HEK293 (cell line): ENCODE measurements around the gene RAN.

Experiments
- CTCF ChIA-PET: fragments of 350-600 bp; formaldehyde crosslinking; extraction: SDS; loops from one replicate; lab custom pipeline; 2021; ENCODE audit warnings: antibody characterized with exemption; lab: Yijun Ruan, JAX
- POLR2A ChIA-PET: fragments of 300-600 bp; formaldehyde crosslinking; extraction: SDS; loops from one replicate; lab custom pipeline; 2020; ENCODE audit warnings: antibody characterized with exemption, inconsistent platforms; lab: Yijun Ruan, JAX
- H3K27ac ChIP-seq: fragments of 200-500 bp; sonication (Bioruptor generic); 2 replicates; pipeline ENCODE4 v1.5.1; 2014; ENCODE audit warnings: low read depth, low read length, control low read depth, inconsistent platforms; ENCODE audit errors: extremely low read depth
- H3K36me3 ChIP-seq, 2 experiments: fragments of 200-500 bp in 1 of 2; sonication (Bioruptor generic) in 1 of 2; 1 replicate in 1 of 2; 2 replicates in 1 of 2; pipeline ENCODE4 v1.5.1; 2014 to 2017; ENCODE audit warnings: inconsistent platforms in 2 of 2, low read length in 2 of 2; ENCODE audit not compliant: control insufficient read depth in 2 of 2, insufficient read depth in 1 of 2
- H3K4me1 ChIP-seq: fragments of 200-500 bp; sonication (Bioruptor generic); 2 replicates; pipeline ENCODE4 v1.5.1; 2014; ENCODE audit warnings: mild to moderate bottlenecking, low read length, inconsistent platforms; ENCODE audit not compliant: control insufficient read depth, insufficient read depth
- H3K4me3 ChIP-seq: 2 replicates; pipeline ENCODE4 v1.5.1; 2011; ENCODE audit warnings: low read depth, mild to moderate bottlenecking, control low read depth, low read length, moderate library complexity
- H3K9me3 ChIP-seq: fragments of 200-500 bp; sonication (Bioruptor generic); 2 replicates; pipeline ENCODE4 v1.5.1; 2014; ENCODE audit warnings: low read depth, low read length, inconsistent platforms; ENCODE audit not compliant: control insufficient read depth, insufficient read depth
- EGR2 ChIP-seq: fragments of 450-650 bp; formaldehyde crosslinking; IDR thresholded peaks from 2 replicates; pipeline ENCODE4 v1.5.1; 2016; ENCODE audit warnings: low read depth, missing biosample characterization, missing genetic modification characterization
- GLI4 ChIP-seq: fragments of 450-650 bp; formaldehyde crosslinking; IDR thresholded peaks from 2 replicates; pipeline ENCODE4 v1.5.1; 2016; ENCODE audit warnings: missing biosample characterization, missing genetic modification characterization
- MZF1 ChIP-seq: fragments of 450-650 bp; formaldehyde crosslinking; IDR thresholded peaks from 2 replicates; pipeline ENCODE4 v1.5.1; 2017; ENCODE audit warnings: missing biosample characterization, missing genetic modification characterization, borderline replicate concordance
- YY1 ChIP-seq: fragments of 450-650 bp; formaldehyde crosslinking; IDR thresholded peaks from 2 replicates; pipeline ENCODE4 v1.5.1; 2018; ENCODE audit warnings: missing biosample characterization, missing genetic modification characterization
- YY2 ChIP-seq: fragments of 450-650 bp; formaldehyde crosslinking; IDR thresholded peaks from 2 replicates; pipeline ENCODE4 v1.5.1; 2016; ENCODE audit warnings: missing biosample characterization, missing genetic modification characterization
- ZFHX2 ChIP-seq: fragments of 450-650 bp; formaldehyde crosslinking; conservative IDR thresholded peaks from 2 replicates; pipeline ENCODE4 v1.5.1; 2016; ENCODE audit warnings: missing biosample characterization, missing genetic modification characterization
- ZNF138 ChIP-seq: fragments of 450-650 bp; formaldehyde crosslinking; IDR thresholded peaks from 2 replicates; pipeline ENCODE4 v1.5.1; 2016; ENCODE audit warnings: missing biosample characterization, missing genetic modification characterization, borderline replicate concordance
- ZNF19 ChIP-seq: fragments of 450-650 bp; formaldehyde crosslinking; IDR thresholded peaks from 2 replicates; pipeline ENCODE4; 2016; ENCODE audit warnings: missing biosample characterization, missing genetic modification characterization, low read depth
- ZNF274 ChIP-seq, 2 experiments: fragments of 200-500 bp in 1 of 2; fragments of 450-650 bp in 1 of 2; sonication (Bioruptor generic) in 1 of 2; formaldehyde crosslinking in 1 of 2; IDR thresholded peaks; 2 replicates each; pipeline versions ENCODE4 v1.5.1 to v1.6.1; 2014 to 2016; ENCODE audit warnings: borderline replicate concordance in 1 of 2, inconsistent platforms in 1 of 2, low read length in 1 of 2, missing biosample characterization in 1 of 2, missing genetic modification characterization in 1 of 2
- ZNF324 ChIP-seq: fragments of 450-650 bp; formaldehyde crosslinking; IDR thresholded peaks from 2 replicates; pipeline ENCODE4 v1.5.1; 2016; ENCODE audit warnings: missing biosample characterization, missing genetic modification characterization
- ZNF341 ChIP-seq: fragments of 450-650 bp; formaldehyde crosslinking; IDR thresholded peaks from 2 replicates; pipeline ENCODE4; 2016; ENCODE audit warnings: low read depth, missing biosample characterization, missing genetic modification characterization
- ZNF423 ChIP-seq: fragments of 450-650 bp; formaldehyde crosslinking; IDR thresholded peaks from 2 replicates; pipeline ENCODE4 v1.5.1; 2016; ENCODE audit warnings: missing biosample characterization, missing genetic modification characterization
- ZNF600 ChIP-seq: fragments of 450-650 bp; formaldehyde crosslinking; IDR thresholded peaks from 2 replicates; pipeline ENCODE4 v1.5.1; 2016; ENCODE audit warnings: missing biosample characterization, missing genetic modification characterization
- ZNF610 ChIP-seq: fragments of 450-650 bp; formaldehyde crosslinking; IDR thresholded peaks from 2 replicates; pipeline ENCODE4 v1.5.1; 2016; ENCODE audit warnings: missing biosample characterization, missing genetic modification characterization, borderline replicate concordance
- ZNF660 ChIP-seq: fragments of 450-650 bp; IDR thresholded peaks from 2 replicates; pipeline ENCODE4 v1.5.1; 2018; ENCODE audit warnings: missing biosample characterization, mild to moderate bottlenecking, missing genetic modification characterization
- ZNF664 ChIP-seq: fragments of 450-650 bp; formaldehyde crosslinking; IDR thresholded peaks from 2 replicates; pipeline ENCODE4 v1.5.1; 2016; ENCODE audit warnings: missing biosample characterization, missing genetic modification characterization
- ZNF670 ChIP-seq: fragments of 450-650 bp; formaldehyde crosslinking; IDR thresholded peaks from 2 replicates; pipeline ENCODE4 v1.5.1; 2016; ENCODE audit warnings: missing biosample characterization, missing genetic modification characterization, low read depth
- ZNF792 ChIP-seq: fragments of 450-650 bp; formaldehyde crosslinking; IDR thresholded peaks from 2 replicates; pipeline ENCODE4 v1.5.1; 2016; ENCODE audit warnings: missing biosample characterization, missing genetic modification characterization
- TF ChIP-seq, protein P1 (sequence below): fragments of 450-650 bp; formaldehyde crosslinking; IDR thresholded peaks from 2 replicates; pipeline ENCODE4 v1.5.1; 2017; ENCODE audit warnings: missing biosample characterization, mild to moderate bottlenecking, missing genetic modification characterization, moderate library complexity
- TF ChIP-seq, protein P2 (sequence below): fragments of 450-650 bp; formaldehyde crosslinking; IDR thresholded peaks from 2 replicates; pipeline ENCODE4 v1.5.1; 2016; ENCODE audit warnings: missing biosample characterization, missing genetic modification characterization
- TF ChIP-seq, protein P3 (sequence below): fragments of 450-650 bp; formaldehyde crosslinking; optimal IDR thresholded peaks from 2 replicates; pipeline ENCODE3; 2016; ENCODE audit warnings: missing biosample characterization, mild to moderate bottlenecking, missing genetic modification characterization

RAN gene

DNA sequence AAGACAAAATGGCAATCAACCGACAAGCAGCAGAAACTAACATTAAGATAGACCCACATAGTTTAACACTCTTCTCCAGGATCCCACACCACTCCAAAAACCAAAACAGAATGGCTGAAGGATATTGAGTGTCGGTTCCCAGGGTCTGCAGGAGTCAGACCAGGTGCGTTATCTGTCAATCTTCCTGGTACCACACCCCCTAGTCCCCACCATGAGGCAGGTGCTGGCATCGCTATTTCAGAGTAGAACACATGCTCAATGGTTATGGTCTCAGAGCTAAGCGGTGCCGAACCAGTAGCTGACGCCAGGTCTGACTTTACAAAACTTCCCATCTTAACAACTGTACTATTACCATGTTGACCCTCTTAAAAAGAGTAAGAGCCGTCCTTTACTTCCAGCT lies 43.0 kb upstream of the RAN start:
- ChIA-PET CTCF (interaction anchor here (0.7 to 1.5 kb wide), 2 partner anchors 12 to 26 kb away, joined by 3 to 4 read pairs; no protein-coding TSS in a partner anchor), POLR2A (no interaction called here)
- H3K27ac ChIP-seq = no peak overlapping the region
- no peaks in the 10 kb centered on the region for H3K9me3 ChIP-seq
- peaks cover 0 to 12% of the 10 kb centered on the region in 2 experiments; a peak in 1 of 3 replicates for H3K36me3 ChIP-seq
- TF ChIP-seq ZNF610 (tag by site-specific recombination) (no peak), ZNF274 (IDR thresholded peaks at IDR 0.05; ENCODE audit: low read length) (no peak), ZNF274 (tag by site-specific recombination; IDR thresholded peaks at IDR 0.05; ENCODE audit: borderline replicate concordance) (no peak), ZNF792 (tag by site-specific recombination) (no peak), ZNF664 (tag by site-specific recombination) (no peak), ZNF341 (tag by site-specific recombination) (no peak), ZNF324 (tag by site-specific recombination) (no peak), GLI4 (tag by site-specific recombination) (no peak), ZNF19 (tag by site-specific recombination) (no peak), ZNF600 (tag by site-specific recombination) (no peak), YY1 (tag by site-specific recombination) (no peak)
- TF ChIP-seq, protein P1, sequence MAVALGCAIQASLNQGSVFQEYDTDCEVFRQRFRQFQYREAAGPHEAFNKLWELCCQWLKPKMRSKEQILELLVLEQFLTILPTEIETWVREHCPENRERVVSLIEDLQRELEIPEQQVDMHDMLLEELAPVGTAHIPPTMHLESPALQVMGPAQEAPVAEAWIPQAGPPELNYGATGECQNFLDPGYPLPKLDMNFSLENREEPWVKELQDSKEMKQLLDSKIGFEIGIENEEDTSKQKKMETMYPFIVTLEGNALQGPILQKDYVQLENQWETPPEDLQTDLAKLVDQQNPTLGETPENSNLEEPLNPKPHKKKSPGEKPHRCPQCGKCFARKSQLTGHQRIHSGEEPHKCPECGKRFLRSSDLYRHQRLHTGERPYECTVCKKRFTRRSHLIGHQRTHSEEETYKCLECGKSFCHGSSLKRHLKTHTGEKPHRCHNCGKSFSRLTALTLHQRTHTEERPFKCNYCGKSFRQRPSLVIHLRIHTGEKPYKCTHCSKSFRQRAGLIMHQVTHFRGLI = no peak
- TF ChIP-seq, protein P2, sequence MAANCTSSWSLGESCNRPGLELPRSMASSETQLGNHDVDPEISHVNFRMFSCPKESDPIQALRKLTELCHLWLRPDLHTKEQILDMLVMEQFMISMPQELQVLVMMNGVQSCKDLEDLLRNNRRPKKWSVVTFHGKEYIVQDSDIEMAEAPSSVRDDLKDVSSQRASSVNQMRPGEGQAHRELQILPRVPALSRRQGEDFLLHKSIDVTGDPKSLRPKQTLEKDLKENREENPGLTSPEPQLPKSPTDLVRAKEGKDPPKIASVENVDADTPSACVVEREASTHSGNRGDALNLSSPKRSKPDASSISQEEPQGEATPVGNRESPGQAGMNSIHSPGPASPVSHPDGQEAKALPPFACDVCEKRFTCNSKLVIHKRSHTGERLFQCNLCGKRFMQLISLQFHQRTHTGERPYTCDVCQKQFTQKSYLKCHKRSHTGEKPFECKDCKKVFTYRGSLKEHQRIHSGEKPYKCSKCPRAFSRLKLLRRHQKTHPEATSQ (tag by site-specific recombination) = no peak
- TF ChIP-seq, protein P3, sequence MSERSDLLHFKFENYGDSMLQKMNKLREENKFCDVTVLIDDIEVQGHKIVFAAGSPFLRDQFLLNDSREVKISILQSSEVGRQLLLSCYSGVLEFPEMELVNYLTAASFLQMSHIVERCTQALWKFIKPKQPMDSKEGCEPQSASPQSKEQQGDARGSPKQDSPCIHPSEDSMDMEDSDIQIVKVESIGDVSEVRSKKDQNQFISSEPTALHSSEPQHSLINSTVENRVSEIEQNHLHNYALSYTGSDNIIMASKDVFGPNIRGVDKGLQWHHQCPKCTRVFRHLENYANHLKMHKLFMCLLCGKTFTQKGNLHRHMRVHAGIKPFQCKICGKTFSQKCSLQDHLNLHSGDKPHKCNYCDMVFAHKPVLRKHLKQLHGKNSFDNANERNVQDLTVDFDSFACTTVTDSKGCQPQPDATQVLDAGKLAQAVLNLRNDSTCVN (tag by site-specific recombination) = no peak
- H3K4me1 ChIP-seq = no peaks in the 10 kb centered on the region
- no peak overlapping the region for H3K4me3 ChIP-seq

DNA sequence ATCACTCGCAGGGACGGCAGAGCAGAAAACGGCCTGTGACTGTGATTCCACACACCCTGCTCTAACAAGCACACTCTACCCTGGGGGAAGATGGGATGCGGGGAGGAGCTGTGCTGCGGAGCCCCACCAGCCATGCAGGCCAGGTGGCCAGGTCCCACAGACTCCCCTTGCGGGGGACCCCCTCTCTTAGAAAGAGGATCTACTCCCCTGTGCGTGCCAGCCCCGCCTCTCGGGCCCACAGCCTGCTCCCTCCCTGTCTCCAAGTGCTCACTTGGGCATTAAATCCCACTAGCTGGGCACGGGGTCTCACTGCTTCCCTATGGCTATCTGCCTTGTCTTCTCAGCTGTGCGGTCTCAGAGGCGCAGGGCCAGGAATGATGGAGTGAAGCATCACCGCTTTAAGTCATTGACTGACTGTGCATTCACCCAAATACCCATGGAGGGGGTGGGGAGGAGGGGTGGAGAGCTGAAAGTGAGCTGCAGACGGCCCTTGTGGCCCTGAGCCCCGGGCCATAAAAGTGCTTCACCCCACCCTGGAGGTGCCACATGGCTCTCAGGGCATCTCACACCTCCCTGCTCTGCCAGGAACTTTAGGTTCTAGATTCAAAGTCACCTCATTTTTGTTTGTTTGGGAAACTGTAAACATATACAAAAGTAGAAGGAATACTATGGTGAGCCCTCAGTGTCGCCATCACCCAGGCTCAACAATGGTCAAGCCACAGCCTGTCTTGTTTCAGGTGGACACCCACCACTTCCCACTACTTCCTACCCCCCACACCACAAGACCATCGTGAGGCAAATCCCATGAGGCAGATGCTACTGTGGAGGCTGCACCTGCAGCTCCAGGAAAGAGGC lies 42.2 kb upstream of the RAN start:
- ChIA-PET POLR2A (no interaction called here), CTCF (interaction anchor here (1.5 kb wide), 1 partner anchor 13 kb away, joined by 3 read pairs; no protein-coding TSS in a partner anchor)
- no peak overlapping the region for H3K4me3 ChIP-seq
- H3K9me3 ChIP-seq = no peaks in the 10 kb centered on the region
- H3K27ac ChIP-seq = no peak overlapping the region
- no peaks in the 10 kb centered on the region for H3K4me1 ChIP-seq
- H3K36me3 ChIP-seq = peaks cover 0 to 8% of the 10 kb centered on the region in 2 experiments; a peak in 1 of 3 replicates
- no peak for TF ChIP-seq YY2
- TF ChIP-seq ZFHX2 (tag by site-specific recombination) = 0 out of 2 replicates have a peak, but pooled peaks have one; percentile 11
- no peak for TF ChIP-seq MZF1 (tag by site-specific recombination)
- TF ChIP-seq EGR2 (tag by site-specific recombination) = 0 out of 2 replicates have a peak, but pooled peaks have one; percentile 14
- no peak for TF ChIP-seq ZNF660 (tag by site-specific recombination)
- TF ChIP-seq ZNF423 (tag by site-specific recombination) = no peak
- TF ChIP-seq ZNF138 = no peak
- TF ChIP-seq ZNF670 = no peak
